B cell (primary cell): ENCODE data around the gene LIN54. TPM values are rescaled to one million over a fixed set of nuclear protein-coding genes. Genes with fewer than 3 reads are reported as not detected.

ENCODE experiments used
- ATAC-seq: fragments of 200-7000 bp; cut with Tn5 transposase; one replicate; pipeline ENCODE4 v1.10.0; 2021; ENCODE audit warnings: low read depth, mild to moderate bottlenecking, moderate number of reproducible peaks, moderate library complexity
- CTCF ChIA-PET: fragments of 350-600 bp; sonication (Branson Sonifier 250); formaldehyde crosslinking; loops from one replicate; lab custom pipeline; 2021; ENCODE audit warnings: antibody characterized with exemption, inconsistent platforms; lab: Charles Lee
- POLR2A ChIA-PET: fragments of 350-600 bp; sonication (Branson Sonifier 250); formaldehyde crosslinking; loops from one replicate; lab custom pipeline; 2021; ENCODE audit warnings: antibody characterized with exemption; lab: Charles Lee
- DNase-seq: peaks from one replicate; pipeline ENCODE4 v3.0.0; 2013
- H2AFZ ChIP-seq: 2 replicates; pipeline ENCODE4 v1.6.1; 2012; ENCODE audit warnings: mild to moderate bottlenecking, low read depth, low read length; ENCODE audit not compliant: insufficient read depth, poor library complexity, severe bottlenecking
- H3K27ac ChIP-seq, 2 donors: 1 replicate in 1 of 2; 2 replicates in 1 of 2; pipeline ENCODE4 v1.5.1; 2012 to 2013; ENCODE audit warnings: low read length in 2 of 2, mild to moderate bottlenecking in 2 of 2, moderate library complexity in 1 of 2
- H3K27me3 ChIP-seq, 4 experiments: fragments of 200-600 bp in 1 of 4; sonication (generic) in 1 of 4; replicated peaks in 1 of 4; 1 replicate in 2 of 4; 2 replicates in 2 of 4; pipeline versions ENCODE4 v1.6.1 to v1.7.0; 2013 to 2016; ENCODE audit warnings: low read length in 3 of 4, mild to moderate bottlenecking in 2 of 4, mixed read lengths in 1 of 4, moderate library complexity in 1 of 4; ENCODE audit not compliant: insufficient read depth in 4 of 4, control insufficient read depth in 3 of 4; ENCODE audit errors: control extremely low read depth in 1 of 4
- H3K36me3 ChIP-seq, 2 experiments: replicated peaks in 1 of 2; 1 replicate in 1 of 2; 2 replicates in 1 of 2; pipeline versions ENCODE4 v1.6.1 to v1.7.1; 2013; ENCODE audit warnings: low read length in 1 of 2; ENCODE audit not compliant: insufficient read depth in 2 of 2, control insufficient read depth in 1 of 2; ENCODE audit errors: control extremely low read depth in 1 of 2, extremely low read depth in 1 of 2
- H3K4me1 ChIP-seq, 2 donors: fragments of 200-600 bp in 1 of 2; sonication (generic) in 1 of 2; 1 replicate in 1 of 2; 2 replicates in 1 of 2; pipeline versions ENCODE4 v1.5.1 to v1.6.1; 2013 to 2017; ENCODE audit warnings: low read length in 2 of 2; ENCODE audit not compliant: control insufficient read depth in 2 of 2, insufficient read depth in 2 of 2
- H3K4me2 ChIP-seq: replicated peaks from 2 replicates; pipeline ENCODE3; 2012; ENCODE audit warnings: mild to moderate bottlenecking, low read depth, low read length; ENCODE audit not compliant: poor library complexity, severe bottlenecking
- H3K4me3 ChIP-seq, 5 experiments: fragments of 200-600 bp in 1 of 5; sonication (generic) in 1 of 5; 1 replicate in 3 of 5; 2 replicates in 2 of 5; pipeline versions ENCODE4 v1.5.1 to v1.7.0; 2011 to 2016; ENCODE audit warnings: low read length in 4 of 5, mild to moderate bottlenecking in 4 of 5, low read depth in 2 of 5, control low read depth in 1 of 5, moderate library complexity in 1 of 5; ENCODE audit not compliant: insufficient read depth in 1 of 5; ENCODE audit errors: control extremely low read depth in 1 of 5, extremely low read depth in 1 of 5
- H3K79me2 ChIP-seq: fragments of 200-600 bp; sonication (generic); one replicate; pipeline ENCODE4 v1.6.0; 2016; ENCODE audit warnings: low read length; ENCODE audit not compliant: control insufficient read depth, insufficient read depth
- H3K9ac ChIP-seq: fragments of 200-600 bp; sonication (generic); 2 replicates; pipeline ENCODE4 v1.6.1; 2017; ENCODE audit warnings: mild to moderate bottlenecking, low read length, moderate library complexity
- H3K9me3 ChIP-seq, 3 donors: one replicate each; pipeline versions ENCODE4 v1.6.1 to v1.7.1; 2013; ENCODE audit warnings: low read length in 2 of 3; ENCODE audit not compliant: control insufficient read depth in 2 of 3, insufficient read depth in 1 of 3; ENCODE audit errors: control extremely low read depth in 1 of 3
- H4K20me1 ChIP-seq: 2 replicates; pipeline ENCODE4 v1.6.0; 2012; ENCODE audit warnings: mild to moderate bottlenecking, low read length; ENCODE audit not compliant: insufficient read depth, control insufficient read depth, poor library complexity, severe bottlenecking
- H3K27ac Mint-ChIP-seq: one replicate; pipeline ENCODE4 v1.8.0; 2021; ENCODE audit warnings: mixed read lengths
- H3K27me3 Mint-ChIP-seq: one replicate; pipeline ENCODE4 v1.8.0; 2021; ENCODE audit warnings: mixed read lengths
- H3K4me1 Mint-ChIP-seq: one replicate; pipeline ENCODE4 v1.8.0; 2021; ENCODE audit warnings: mixed read lengths
- H3K4me3 Mint-ChIP-seq: one replicate; pipeline ENCODE4 v1.8.0; 2021; ENCODE audit warnings: mixed read lengths
- H3K9me3 Mint-ChIP-seq: one replicate; pipeline ENCODE4 v1.8.0; 2022; ENCODE audit warnings: mixed read lengths; ENCODE audit not compliant: insufficient read depth
- CTCF ChIP-seq: fragments of 200-600 bp; IDR thresholded peaks from one replicate; pipeline ENCODE4 v1.8.0; 2022; ENCODE audit warnings: antibody characterized with exemption, mild to moderate bottlenecking
- EZH2 ChIP-seq: IDR thresholded peaks from 2 replicates; pipeline ENCODE4 v1.6.1; 2012; ENCODE audit warnings: borderline replicate concordance, low read depth, mild to moderate bottlenecking, moderate library complexity, low read length; ENCODE audit not compliant: insufficient read depth, poor library complexity, severe bottlenecking
- WGBS: methylation state at CpG from one replicate; pipeline ENCODE4 v1.1.5; 2013; ENCODE audit warnings: missing lambda C conversion rate; ENCODE audit not compliant: insufficient coverage; 5-methylcytosine and 5-hydroxymethylcytosine counted together
- intact Hi-C: fragments of 100-400 bp; cut with micrococcal nuclease; formaldehyde crosslinking; loops from one replicate; pipeline ENCODE4 v1.10.0; 2022
- polyA plus RNA-seq: library from polyadenylated mRNA; depleted of rRNA; stranded (reverse); fragments of >200 nt; gene quantifications from 2 replicates; pipeline ENCODE4 v1.2.3, GENCODE V29; 2012
- total RNA-seq, 2 donors: library from RNA; stranded (reverse); fragments of 120-200 nt in 1 of 2; gene quantifications; 1 replicate in 1 of 2; 2 replicates in 1 of 2; pipeline versions ENCODE4 v1.2.3 to v1.2.4, GENCODE V29; 2013 to 2022

Gene LIN54
- total and polyA plus RNA-seq, 2 donors (not counting 1 experiment from before 2014, with no cell fraction given), result 3.8 to 19.2 TPM

GRCh38 chr4:83013902-83014301 lies 3.3 kb upstream of the LIN54 start:
- Histone ChIP-seq H3K36me3 (no peaks in the 10 kb centered on the region), H3K9ac (no peak overlapping the region), H3K79me2 (peaks cover 7% of the 10 kb centered on the region), H3K4me3 (peak overlapping the region in 1 of 5 experiments; percentile 87), H3K27ac (no peak overlapping the region), H3K9me3 (no peaks in the 10 kb centered on the region), H3K4me1 (peaks cover 24 to 33% of the 10 kb centered on the region in 2 donors), H2AFZ (peak overlapping the region; percentile 82), H3K27me3 (no peaks in the 10 kb centered on the region), H3K4me2 (peak overlapping the region; percentile 98), H4K20me1 (no peaks in the 10 kb centered on the region)
- H3K9me3 Mint-ChIP-seq, result no peaks in the 10 kb centered on the region
- no peak overlapping the region for H3K27ac Mint-ChIP-seq
- DNase-seq, result peak; percentile 14
- ChIA-PET CTCF (interaction anchor here (1.2 to 1.8 kb wide), 2 partner anchors 21 to 268 kb away, joined by 4 to 10 read pairs; partner anchors contain the start of gene COPS4), POLR2A (interaction anchor here (1.0 to 1.5 kb wide), 2 partner anchors 21 to 585 kb away, joined by 3 to 13 read pairs; partner anchors contain the start of gene COPS4)
- ATAC-seq, result no peak
- H3K27me3 Mint-ChIP-seq, result no peaks in the 10 kb centered on the region
- TF ChIP-seq CTCF (no peak), EZH2 (no peak)
- H3K4me1 Mint-ChIP-seq, result peaks cover 38% of the 10 kb centered on the region
- intact Hi-C loops, result loop anchor here (1.0 to 10.0 kb wide), 8 partner anchors 20 to 729 kb away; partner anchors contain the start of genes SEC31A and THAP9
- peak overlapping the region; percentile 92 for H3K4me3 Mint-ChIP-seq

- Histone ChIP-seq H2AFZ (peak overlapping the region; percentile 82), H3K4me2 (peak overlapping the region; percentile 98), H3K4me1 (peaks cover 24 to 33% of the 10 kb centered on the region in 2 donors), H3K9me3 (no peaks in the 10 kb centered on the region), H3K27me3 (no peaks in the 10 kb centered on the region), H3K79me2 (peaks cover 11% of the 10 kb centered on the region), H3K27ac (peak overlapping the region; percentile 37 to 72), H4K20me1 (no peaks in the 10 kb centered on the region), H3K9ac (peak overlapping the region; percentile 79), H3K4me3 (peak overlapping the region; percentile 56 to 87 (median 75)), H3K36me3 (no peaks in the 10 kb centered on the region)
- Mint-ChIP-seq H3K27ac (peak overlapping the region; percentile 91), H3K27me3 (no peaks in the 10 kb centered on the region), H3K4me3 (peak overlapping the region; percentile 92), H3K9me3 (no peaks in the 10 kb centered on the region), H3K4me1 (peaks cover 40% of the 10 kb centered on the region)
- intact Hi-C loops, result loop anchor here (1.0 to 10.0 kb wide), 8 partner anchors 21 to 729 kb away; partner anchors contain the start of genes SEC31A and THAP9
- ChIA-PET POLR2A (interaction anchor here (0.6 to 1.5 kb wide), 7 partner anchors 13 to 584 kb away, joined by 3 to 13 read pairs (median 5); partner anchors contain the start of gene COPS4), CTCF (interaction anchor here (1.1 to 1.8 kb wide), 3 partner anchors 20 to 268 kb away, joined by 3 to 10 read pairs (median 4); partner anchors contain the start of gene COPS4)
- no peak for ATAC-seq
- TF ChIP-seq EZH2 (no peak), CTCF (no peak)
- WGBS, result 78% methylated on average over 3 of the region's 13 CpGs
- DNase-seq, result no peak
These were observed 2.8 kb upstream of the LIN54 start for GRCh38 chr4:83013420-83013867.
